ENCODE data around the gene TPD52L1.
A peak's percentile ranks its signal among the peaks of the same experiment; 100 is the strongest.

TPD52L1 gene

GRCh38 chr6:125149256-125150144 lies 4.1 kb upstream of the TPD52L1 start:
- H3K18ac ChIP-seq (ENCODE audit: low read depth in 1 of 2, low read length in 2 of 2), result no peak overlapping the region
- H4K8ac ChIP-seq (ENCODE audit: low read length), result no peak overlapping the region
- H2BK12ac ChIP-seq (ENCODE audit: low read length in 2 of 2), result no peak overlapping the region
- peak overlapping the region; percentile 65 for H3K27ac ChIP-seq (ENCODE audit: low read length, poor library complexity, severe bottlenecking)
- no peak overlapping the region for H2AK5ac ChIP-seq (ENCODE audit: low read length, severe bottlenecking)
- H3K14ac ChIP-seq (ENCODE audit: low read length in 2 of 2), result no peak overlapping the region
- H3K4me1 ChIP-seq (ENCODE audit: control insufficient read depth, insufficient read depth, low read depth, low read length), result no peaks in the 10 kb centered on the region
- H3K36me3 ChIP-seq (ENCODE audit: control insufficient read depth in 1 of 2, insufficient read depth in 2 of 2, low read depth in 1 of 2, low read length in 2 of 2), result no peaks in the 10 kb centered on the region
- WGBS, result 63% methylated on average over 5 of the region's 7 CpGs
- no peak overlapping the region for H3K23ac ChIP-seq (ENCODE audit: low read length in 2 of 2)
- DNase-seq, result peak; percentile 54
- H3K79me1 ChIP-seq (replicated peaks; ENCODE audit: low read length, poor library complexity, severe bottlenecking), result peaks cover 7% of the 10 kb centered on the region
- H2BK15ac ChIP-seq (ENCODE audit: low read depth, poor library complexity, severe bottlenecking), result no peak overlapping the region
- H2BK5ac ChIP-seq (ENCODE audit: low read depth, low read length, poor library complexity, severe bottlenecking), result no peak overlapping the region
- peak overlapping the region; percentile 49 for H2AFZ ChIP-seq (ENCODE audit: low read depth, low read length)
- no peaks in the 10 kb centered on the region for H3K9me3 ChIP-seq (ENCODE audit: control insufficient read depth, low read length)
- no peak overlapping the region for H2BK120ac ChIP-seq (ENCODE audit: low read depth, low read length)
- no peak overlapping the region for H3K4ac ChIP-seq (ENCODE audit: low read depth in 1 of 2, low read length in 2 of 2)
- peak overlapping the region; percentile 56 for H3K9ac ChIP-seq (ENCODE audit: low read length)
- H3K27me3 ChIP-seq (ENCODE audit: control insufficient read depth in 1 of 2, insufficient read depth in 1 of 2, low read length in 2 of 2), result peaks cover 0 to 3% of the 10 kb centered on the region in 2 experiments
- H3K4me2 ChIP-seq (ENCODE audit: low read length, poor library complexity, severe bottlenecking), result peak overlapping the region; percentile 35
- no peak overlapping the region for H4K91ac ChIP-seq (ENCODE audit: low read length)
- no peak overlapping the region for H3K4me3 ChIP-seq (ENCODE audit: insufficient read depth in 1 of 2, low read depth in 1 of 2, low read length in 2 of 2)

- H4K8ac ChIP-seq (ENCODE audit: low read length), result no peak overlapping the region
- H2AFZ ChIP-seq (ENCODE audit: low read depth, low read length), result no peak overlapping the region
- no peak overlapping the region for H3K4ac ChIP-seq (ENCODE audit: low read depth in 1 of 2, low read length in 2 of 2)
- H3K9ac ChIP-seq (ENCODE audit: low read length), result no peak overlapping the region
- H3K36me3 ChIP-seq (ENCODE audit: control insufficient read depth in 1 of 2, insufficient read depth in 2 of 2, low read depth in 1 of 2, low read length in 2 of 2), result no peaks in the 10 kb centered on the region
- no peak for DNase-seq
- no peak overlapping the region for H2BK15ac ChIP-seq (ENCODE audit: low read depth, poor library complexity, severe bottlenecking)
- H3K79me1 ChIP-seq (replicated peaks; ENCODE audit: low read length, poor library complexity, severe bottlenecking), result peaks cover 14% of the 10 kb centered on the region
- no peak overlapping the region for H3K14ac ChIP-seq (ENCODE audit: low read length in 2 of 2)
- no peak overlapping the region for H3K27ac ChIP-seq (ENCODE audit: low read length, poor library complexity, severe bottlenecking)
- 69% methylated on average over 2 of the region's 4 CpGs for WGBS
- H2AK5ac ChIP-seq (ENCODE audit: low read length, severe bottlenecking), result no peak overlapping the region
- H3K4me3 ChIP-seq (ENCODE audit: insufficient read depth in 1 of 2, low read depth in 1 of 2, low read length in 2 of 2), result no peak overlapping the region
- H2BK120ac ChIP-seq (ENCODE audit: low read depth, low read length), result no peak overlapping the region
- no peak overlapping the region for H3K23ac ChIP-seq (ENCODE audit: low read length in 2 of 2)
- peaks cover 0 to 3% of the 10 kb centered on the region in 2 experiments for H3K27me3 ChIP-seq (ENCODE audit: control insufficient read depth in 1 of 2, insufficient read depth in 1 of 2, low read length in 2 of 2)
- no peak overlapping the region for H2BK12ac ChIP-seq (ENCODE audit: low read length in 2 of 2)
- no peak overlapping the region for H3K4me2 ChIP-seq (ENCODE audit: low read length, poor library complexity, severe bottlenecking)
- no peak overlapping the region for H2BK5ac ChIP-seq (ENCODE audit: low read depth, low read length, poor library complexity, severe bottlenecking)
- no peak overlapping the region for H3K18ac ChIP-seq (ENCODE audit: low read depth in 1 of 2, low read length in 2 of 2)
- no peak overlapping the region for H4K91ac ChIP-seq (ENCODE audit: low read length)
- peaks cover 2% of the 10 kb centered on the region for H3K4me1 ChIP-seq (ENCODE audit: control insufficient read depth, insufficient read depth, low read depth, low read length)
- no peaks in the 10 kb centered on the region for H3K9me3 ChIP-seq (ENCODE audit: control insufficient read depth, low read length)
These were observed 1.9 kb upstream of the TPD52L1 start for GRCh38 chr6:125151700-125152099.

DNA sequence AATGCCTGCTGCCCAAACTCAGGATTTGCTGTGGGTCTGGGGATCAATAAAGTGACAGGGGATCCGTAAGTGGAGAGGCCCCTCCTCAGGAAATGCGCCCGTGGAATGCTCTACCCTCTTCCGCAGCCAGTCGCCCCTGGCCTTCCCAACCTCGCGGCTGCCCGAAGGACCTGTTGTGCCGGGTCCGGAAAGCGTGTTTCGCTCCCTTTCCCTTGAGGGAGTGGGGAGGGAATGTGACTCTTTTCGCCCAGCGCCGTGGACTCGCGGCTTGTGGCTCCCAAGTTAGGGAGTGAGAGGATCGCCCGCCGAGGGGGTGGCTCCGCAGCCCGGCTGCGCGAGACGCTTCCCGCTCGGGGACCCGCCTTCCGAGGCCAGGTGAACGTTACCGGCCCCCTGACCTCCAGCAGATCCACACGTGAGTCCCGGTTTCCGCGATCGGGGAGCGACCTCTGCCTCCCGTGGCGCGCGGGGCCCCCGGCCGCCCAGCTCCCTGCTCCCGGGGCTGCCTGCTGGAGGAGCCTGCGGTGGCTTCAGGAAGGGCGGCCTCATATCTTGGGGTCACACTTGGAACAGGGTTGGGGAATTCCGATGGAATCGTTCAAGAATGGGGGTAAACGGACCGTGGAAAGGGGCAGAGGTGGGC lies 666 bp downstream of the TPD52L1 start:
- Histone ChIP-seq H3K18ac (ENCODE audit: low read depth in 1 of 2, low read length in 2 of 2) (peak overlapping the region in 1 of 2 experiments; percentile 78), H2AK5ac (ENCODE audit: low read length, severe bottlenecking) (no peak overlapping the region), H3K4me1 (ENCODE audit: control insufficient read depth, insufficient read depth, low read depth, low read length) (peaks cover 2% of the 10 kb centered on the region), H3K23ac (ENCODE audit: low read length in 2 of 2) (peak overlapping the region in 1 of 2 experiments; percentile 83), H2BK12ac (ENCODE audit: low read length in 2 of 2) (peak overlapping the region in 1 of 2 experiments; percentile 71), H3K27ac (ENCODE audit: low read length, poor library complexity, severe bottlenecking) (no peak overlapping the region), H3K9me3 (ENCODE audit: control insufficient read depth, low read length) (no peaks in the 10 kb centered on the region), H3K79me1 (replicated peaks; ENCODE audit: low read length, poor library complexity, severe bottlenecking) (peaks cover 21% of the 10 kb centered on the region), H4K8ac (ENCODE audit: low read length) (peak overlapping the region; percentile 10), H3K14ac (ENCODE audit: low read length in 2 of 2) (peak overlapping the region in 1 of 2 experiments; percentile 73), H2BK120ac (ENCODE audit: low read depth, low read length) (no peak overlapping the region), H3K27me3 (ENCODE audit: control insufficient read depth in 1 of 2, insufficient read depth in 1 of 2, low read length in 2 of 2) (peaks cover 0 to 3% of the 10 kb centered on the region in 2 experiments), H3K4ac (ENCODE audit: low read depth in 1 of 2, low read length in 2 of 2) (no peak overlapping the region), H2AFZ (ENCODE audit: low read depth, low read length) (peak overlapping the region; percentile 80), H4K91ac (ENCODE audit: low read length) (no peak overlapping the region), H3K4me3 (ENCODE audit: insufficient read depth in 1 of 2, low read depth in 1 of 2, low read length in 2 of 2) (peak overlapping the region; percentile 73 to 85), H2BK5ac (ENCODE audit: low read depth, low read length, poor library complexity, severe bottlenecking) (no peak overlapping the region), H2BK15ac (ENCODE audit: low read depth, poor library complexity, severe bottlenecking) (peak overlapping the region; percentile 70), H3K9ac (ENCODE audit: low read length) (peak overlapping the region; percentile 72), H3K4me2 (ENCODE audit: low read length, poor library complexity, severe bottlenecking) (peak overlapping the region; percentile 98), H3K36me3 (ENCODE audit: control insufficient read depth in 1 of 2, insufficient read depth in 2 of 2, low read depth in 1 of 2, low read length in 2 of 2) (no peaks in the 10 kb centered on the region)
- DNase-seq, result peak; percentile 32
- 2% methylated on average over 44 of the region's 50 CpGs for WGBS

- no peak overlapping the region for H4K91ac ChIP-seq (ENCODE audit: low read length)
- peak overlapping the region; percentile 73 to 85 for H3K4me3 ChIP-seq (ENCODE audit: insufficient read depth in 1 of 2, low read depth in 1 of 2, low read length in 2 of 2)
- H2AK5ac ChIP-seq (ENCODE audit: low read length, severe bottlenecking), result no peak overlapping the region
- H3K14ac ChIP-seq (ENCODE audit: low read length in 2 of 2), result no peak overlapping the region
- H3K18ac ChIP-seq (ENCODE audit: low read depth in 1 of 2, low read length in 2 of 2), result peak overlapping the region in 1 of 2 experiments; percentile 75
- H2AFZ ChIP-seq (ENCODE audit: low read depth, low read length), result peak overlapping the region; percentile 80
- no peaks in the 10 kb centered on the region for H3K36me3 ChIP-seq (ENCODE audit: control insufficient read depth in 1 of 2, insufficient read depth in 2 of 2, low read depth in 1 of 2, low read length in 2 of 2)
- no peaks in the 10 kb centered on the region for H3K9me3 ChIP-seq (ENCODE audit: control insufficient read depth, low read length)
- peak overlapping the region; percentile 98 for H3K4me2 ChIP-seq (ENCODE audit: low read length, poor library complexity, severe bottlenecking)
- H2BK120ac ChIP-seq (ENCODE audit: low read depth, low read length), result no peak overlapping the region
- H3K4ac ChIP-seq (ENCODE audit: low read depth in 1 of 2, low read length in 2 of 2), result no peak overlapping the region
- H3K27me3 ChIP-seq (ENCODE audit: control insufficient read depth in 1 of 2, insufficient read depth in 1 of 2, low read length in 2 of 2), result peaks cover 0 to 3% of the 10 kb centered on the region in 2 experiments
- H2BK12ac ChIP-seq (ENCODE audit: low read length in 2 of 2), result peak overlapping the region in 1 of 2 experiments; percentile 71
- H3K9ac ChIP-seq (ENCODE audit: low read length), result peak overlapping the region; percentile 72
- no peak overlapping the region for H3K27ac ChIP-seq (ENCODE audit: low read length, poor library complexity, severe bottlenecking)
- H2BK15ac ChIP-seq (ENCODE audit: low read depth, poor library complexity, severe bottlenecking), result no peak overlapping the region
- no peak overlapping the region for H2BK5ac ChIP-seq (ENCODE audit: low read depth, low read length, poor library complexity, severe bottlenecking)
- WGBS, result 34% methylated on average over 12 of the region's 14 CpGs
- peaks cover 21% of the 10 kb centered on the region for H3K79me1 ChIP-seq (replicated peaks; ENCODE audit: low read length, poor library complexity, severe bottlenecking)
- H3K4me1 ChIP-seq (ENCODE audit: control insufficient read depth, insufficient read depth, low read depth, low read length), result peaks cover 2% of the 10 kb centered on the region
- peak overlapping the region; percentile 10 for H4K8ac ChIP-seq (ENCODE audit: low read length)
- DNase-seq, result peak; percentile 18
- peak overlapping the region in 1 of 2 experiments; percentile 83 for H3K23ac ChIP-seq (ENCODE audit: low read length in 2 of 2)
These were observed 1.2 kb downstream of the TPD52L1 start for GRCh38 chr6:125154761-125155135.

Measured in mesenchymal stem cell (in vitro differentiated cells and primary cell).